Panc1 (cell line): ENCODE results near the gene RABGAP1L. TPM values are rescaled to one million over a fixed set of nuclear protein-coding genes. Genes with fewer than 3 reads are reported as not detected.

ENCODE experiments used
- ATAC-seq: fragments of 200-7000 bp; cut with Tn5 transposase; 2 replicates; pipeline ENCODE4 v1.9.1; 2020; ENCODE audit warnings: mild to moderate bottlenecking, moderate library complexity
- BruUV-seq: library from RNA; stranded (reverse); fragments of 400-500 nt; replicated peaks from 2 replicates; lab custom pipeline; 2021; lab: Mats Ljungman, UMichigan
- CTCF ChIA-PET: fragments of 300-600 bp; sonication (Branson Sonifier 250); formaldehyde crosslinking; loops from one replicate; lab custom pipeline; 2022; ENCODE audit warnings: antibody characterized with exemption; lab: Charles Lee
- POLR2A ChIA-PET: fragments of 300-600 bp; sonication (Branson Sonifier 250); formaldehyde crosslinking; loops from one replicate; lab custom pipeline; 2022; ENCODE audit warnings: antibody characterized with exemption; lab: Charles Lee
- DNase-seq: peaks from one replicate; pipeline ENCODE4 v3.0.0-alpha.2; 2010; ENCODE audit warnings: low read depth, low spot score
- H3K27ac ChIP-seq: 2 replicates; pipeline ENCODE4 v1.5.1; 2011; ENCODE audit warnings: mild to moderate bottlenecking, low read length, inconsistent platforms
- H3K27me3 ChIP-seq: fragments of 200-500 bp; sonication (Bioruptor generic); 2 replicates; pipeline ENCODE4 v1.6.0; 2014; ENCODE audit warnings: low read length, inconsistent platforms; ENCODE audit not compliant: control insufficient read depth, insufficient read depth
- H3K36me3 ChIP-seq: fragments of 200-500 bp; sonication (Bioruptor generic); 2 replicates; pipeline ENCODE4 v1.5.1; 2014; ENCODE audit warnings: inconsistent platforms, mild to moderate bottlenecking, low read length, moderate library complexity; ENCODE audit not compliant: control insufficient read depth, insufficient read depth
- H3K4me1 ChIP-seq: 2 replicates; pipeline ENCODE4 v1.5.1; 2011; ENCODE audit warnings: inconsistent platforms, mild to moderate bottlenecking, low read length, moderate library complexity; ENCODE audit not compliant: control insufficient read depth, insufficient read depth
- H3K4me3 ChIP-seq, 2 experiments: 2 replicates each; pipeline ENCODE4 v1.5.1; 2011 to 2012; ENCODE audit warnings: low read depth in 2 of 2, low read length in 2 of 2, mild to moderate bottlenecking in 2 of 2, inconsistent platforms in 1 of 2, moderate library complexity in 1 of 2
- H3K9me3 ChIP-seq: fragments of 200-500 bp; sonication (Bioruptor generic); 2 replicates; pipeline ENCODE4 v1.5.1; 2014; ENCODE audit warnings: low read depth, mild to moderate bottlenecking, inconsistent platforms, low read length, moderate library complexity; ENCODE audit not compliant: control insufficient read depth, insufficient read depth
- CTCF ChIP-seq: fragments of 450-650 bp; IDR thresholded peaks from 2 replicates; pipeline ENCODE4 v1.5.1; 2017; ENCODE audit warnings: mild to moderate bottlenecking
- POLR2AphosphoS5 ChIP-seq: IDR thresholded peaks from 2 replicates; pipeline ENCODE4 v1.6.1; 2012; ENCODE audit warnings: mild to moderate bottlenecking, low read depth, low read length, moderate library complexity
- REST ChIP-seq, 2 experiments: IDR thresholded peaks; 2 replicates each; pipeline ENCODE4 v1.6.1; 2011 to 2012; ENCODE audit warnings: low read depth in 2 of 2, control low read depth in 1 of 2, low read length in 1 of 2, mild to moderate bottlenecking in 1 of 2, moderate library complexity in 1 of 2; ENCODE audit not compliant: insufficient read depth in 1 of 2
- SIN3A ChIP-seq: IDR thresholded peaks from 2 replicates; pipeline ENCODE4 v1.6.1; 2012; ENCODE audit warnings: low read depth, mild to moderate bottlenecking, low read length, moderate library complexity, borderline replicate concordance; ENCODE audit not compliant: insufficient read depth
- TCF7L2 ChIP-seq: IDR thresholded peaks from 2 replicates; pipeline ENCODE4 v1.6.1; 2011; ENCODE audit warnings: mild to moderate bottlenecking, low read depth, low read length, inconsistent platforms
- in situ Hi-C: cut with HindIII; loops from 2 replicates; pipeline ENCODE4 v1.10.0; 2016; ENCODE audit warnings: low sequenced_read_pairs, low pct_unique_long_range_greater_than_20kb
- intact Hi-C: fragments of 100-400 bp; cut with micrococcal nuclease; formaldehyde crosslinking; loops from one replicate; pipeline ENCODE4 v1.10.0; 2022; ENCODE audit not compliant: unreplicated experiment
- total RNA-seq: library from RNA; stranded (reverse); gene quantifications from one replicate; pipeline ENCODE4 v1.2.1, GENCODE V29; 2021; ENCODE audit not compliant: unreplicated experiment

Gene RABGAP1L
- total RNA-seq, 1 experiment from 2014 or later = 37.0 TPM

- Histone ChIP-seq H3K9me3 (peaks cover 22% of the 10 kb centered on the region), H3K27ac (no peak overlapping the region), H3K27me3 (no peaks in the 10 kb centered on the region), H3K36me3 (no peaks in the 10 kb centered on the region), H3K4me1 (no peaks in the 10 kb centered on the region), H3K4me3 (no peak overlapping the region)
- DNase-seq (no peak), ATAC-seq (no peak)
- in situ Hi-C loops (no loop called here), intact Hi-C loops (no loop called here)
- BruUV-seq = no TSS peak
- CTCF ChIA-PET = no interaction called here
- POLR2A ChIA-PET = no interaction called here
- TF ChIP-seq REST (IDR thresholded peaks at IDR 0.05; ENCODE audit: insufficient read depth in 1 of 2, low read depth in 2 of 2, low read length in 1 of 2) = no peak
- no peak for TF ChIP-seq SIN3A
- TF ChIP-seq CTCF = no peak
- TF ChIP-seq TCF7L2 = no peak
- no peak for TF ChIP-seq POLR2AphosphoS5
Observed at GRCh38 chr1:174531751-174532150, 372.4 kb downstream of the RABGAP1L start.

- POLR2A ChIA-PET = no interaction called here
- no peak overlapping the region for H3K27ac ChIP-seq
- ATAC-seq = no peak
Observed at GRCh38 chr1:174534789-174535188, 375.5 kb downstream of the RABGAP1L start.

More at GRCh38 chr1:174534789-174535188, 375.5 kb downstream of the RABGAP1L start:
- peaks cover 15% of the 10 kb centered on the region for H3K9me3 ChIP-seq
- no peaks in the 10 kb centered on the region for H3K4me1 ChIP-seq
- H3K4me3 ChIP-seq = no peak overlapping the region
- DNase-seq = no peak
- BruUV-seq = no TSS peak
- TF ChIP-seq POLR2AphosphoS5 = no peak
- no peak for TF ChIP-seq REST (IDR thresholded peaks at IDR 0.05; ENCODE audit: insufficient read depth in 1 of 2, low read depth in 2 of 2, low read length in 1 of 2)
- TF ChIP-seq CTCF = no peak
- CTCF ChIA-PET = no interaction called here
- H3K27me3 ChIP-seq = no peaks in the 10 kb centered on the region
- in situ Hi-C loops = no loop called here
- intact Hi-C loops = no loop called here
- H3K36me3 ChIP-seq = no peaks in the 10 kb centered on the region
